Measurements from ENCODE around the gene BAD. TPM values are rescaled to one million over a fixed set of nuclear protein-coding genes. Genes with fewer than 3 reads are reported as not detected.

BAD gene
- polyA plus RNA-seq, 1 donor, result 37.9 TPM

DNA sequence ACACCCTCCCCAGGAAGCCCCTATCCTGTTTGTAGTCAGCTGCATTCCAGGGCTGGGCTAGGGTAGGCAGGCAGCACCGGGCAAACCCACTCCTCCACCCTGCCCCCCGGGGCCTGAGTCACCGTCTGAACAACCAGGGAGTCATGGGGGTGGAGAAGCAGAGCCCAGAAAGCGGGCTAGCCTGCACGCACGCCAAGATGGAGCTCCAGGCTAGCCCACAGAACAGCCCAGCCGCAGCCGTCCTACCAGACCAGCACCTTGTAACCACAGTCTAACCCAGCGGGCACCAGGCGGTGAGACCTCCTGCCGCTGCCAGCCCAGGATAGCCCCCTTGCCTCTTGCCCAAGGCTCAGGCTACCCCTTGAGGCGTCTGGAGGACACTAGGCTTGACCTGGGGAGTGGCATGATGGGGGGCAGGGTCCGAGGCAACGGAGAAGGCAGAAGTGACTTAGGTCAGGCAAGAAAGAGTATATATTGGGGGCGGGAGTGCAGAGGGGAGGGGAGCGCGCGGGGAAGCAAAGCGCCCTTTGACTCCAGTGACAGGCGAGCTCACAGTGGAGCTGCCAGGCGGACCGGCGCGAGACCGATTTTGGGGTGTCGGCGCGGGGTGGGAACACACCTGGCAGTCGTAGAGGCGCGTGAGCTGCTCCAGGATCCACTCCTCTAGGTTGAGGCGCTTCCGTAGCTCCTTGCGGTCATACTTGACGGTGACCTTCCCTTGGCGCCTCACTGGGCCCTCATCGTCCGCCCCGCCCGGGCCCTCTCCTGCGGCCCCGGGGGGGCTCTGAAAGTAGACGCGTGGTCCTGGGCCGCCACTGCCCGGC is 38.5 kb downstream of the BAD start:
- no peak for DNase-seq

DNA sequence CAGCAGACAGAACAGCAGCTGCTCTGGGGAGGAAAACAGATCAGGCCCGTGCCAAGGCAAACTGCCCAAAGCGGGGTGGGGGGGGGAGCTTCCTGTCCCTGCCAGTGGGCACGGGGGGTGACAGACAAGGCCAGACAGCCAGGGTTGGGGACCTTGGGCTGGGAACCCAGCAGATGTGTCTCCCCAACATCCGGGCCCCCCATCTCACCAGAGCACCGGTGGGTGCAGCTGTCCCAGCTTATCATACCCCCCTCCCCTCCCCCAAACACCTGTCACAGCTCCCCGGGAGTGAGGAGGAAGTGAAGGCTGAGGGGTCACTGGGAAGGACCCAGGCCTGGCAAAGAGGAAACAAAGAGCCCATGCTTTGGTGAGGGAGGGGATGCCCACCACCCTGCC is 39.1 kb downstream of the BAD start:
- no peak for DNase-seq

DNA sequence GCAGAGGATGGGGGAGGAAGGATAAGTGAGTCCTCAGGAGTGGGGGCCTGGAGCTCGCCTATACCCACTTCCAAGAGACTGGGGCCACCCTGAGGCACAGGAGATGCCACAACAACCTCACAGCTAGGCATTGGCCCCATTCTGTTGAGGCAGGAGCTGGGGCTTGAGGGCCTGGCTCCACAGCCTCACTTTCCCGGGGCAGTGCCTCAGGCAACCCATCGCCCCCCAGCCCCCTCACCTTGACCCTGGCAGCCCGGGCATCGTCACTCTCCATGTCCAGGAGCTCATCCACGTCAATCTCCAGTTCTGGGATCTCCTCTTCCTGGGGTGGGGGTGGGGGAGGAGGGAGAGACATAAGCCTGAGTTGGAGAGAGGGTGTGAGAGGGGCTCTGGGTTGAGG is 39.5 kb downstream of the BAD start:
- no peak for DNase-seq

DNA sequence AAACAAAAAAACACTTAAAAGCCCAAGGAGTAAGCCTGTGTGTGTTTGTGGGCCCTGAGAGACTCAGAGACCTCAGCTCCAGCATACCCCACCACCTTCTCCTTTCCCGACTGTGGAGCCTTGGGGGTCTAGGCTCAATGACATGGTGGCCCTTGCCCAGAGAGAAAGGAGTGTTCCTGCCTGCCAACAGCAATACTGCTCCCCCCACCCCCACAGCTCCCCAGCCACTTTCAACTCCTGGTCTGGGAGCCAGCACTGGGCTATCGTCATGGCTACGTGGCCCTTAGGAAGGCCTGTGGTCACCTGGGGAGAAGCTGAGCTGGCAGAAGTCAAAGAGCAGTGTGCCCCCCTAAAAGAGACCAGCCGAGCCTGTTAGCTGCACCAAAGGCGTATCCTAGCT is 40.4 kb downstream of the BAD start:
- no peak for DNase-seq

DNA sequence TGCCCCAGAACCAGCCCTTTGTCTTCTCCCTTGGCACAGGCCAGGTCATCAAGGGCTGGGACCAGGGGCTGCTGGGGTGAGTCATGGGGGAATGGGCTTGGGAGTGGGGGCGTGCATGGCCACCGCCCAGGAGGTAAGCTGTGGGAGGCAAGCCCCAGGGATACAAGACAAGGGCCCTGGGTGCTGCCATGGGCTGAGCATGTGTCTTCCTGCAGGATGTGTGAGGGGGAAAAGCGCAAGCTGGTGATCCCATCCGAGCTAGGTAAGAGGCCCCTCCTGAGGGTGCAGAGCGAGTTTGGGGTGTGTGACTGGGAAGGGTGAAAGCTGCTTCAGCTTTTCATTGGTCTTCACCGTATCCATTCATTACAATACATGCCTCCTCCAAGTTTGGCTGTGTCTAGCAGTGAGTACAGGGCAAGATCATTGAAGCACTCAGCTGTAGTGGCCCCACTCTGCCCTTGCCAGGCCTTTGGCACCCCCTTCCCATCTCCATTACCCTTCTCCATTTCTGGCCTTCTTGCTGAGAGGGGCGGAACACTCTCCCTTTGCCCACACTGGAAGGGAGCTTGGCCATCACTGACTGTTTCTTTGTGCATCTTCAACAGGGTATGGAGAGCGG is 41.1 kb downstream of the BAD start:
- DNase-seq, result no peak

DNA sequence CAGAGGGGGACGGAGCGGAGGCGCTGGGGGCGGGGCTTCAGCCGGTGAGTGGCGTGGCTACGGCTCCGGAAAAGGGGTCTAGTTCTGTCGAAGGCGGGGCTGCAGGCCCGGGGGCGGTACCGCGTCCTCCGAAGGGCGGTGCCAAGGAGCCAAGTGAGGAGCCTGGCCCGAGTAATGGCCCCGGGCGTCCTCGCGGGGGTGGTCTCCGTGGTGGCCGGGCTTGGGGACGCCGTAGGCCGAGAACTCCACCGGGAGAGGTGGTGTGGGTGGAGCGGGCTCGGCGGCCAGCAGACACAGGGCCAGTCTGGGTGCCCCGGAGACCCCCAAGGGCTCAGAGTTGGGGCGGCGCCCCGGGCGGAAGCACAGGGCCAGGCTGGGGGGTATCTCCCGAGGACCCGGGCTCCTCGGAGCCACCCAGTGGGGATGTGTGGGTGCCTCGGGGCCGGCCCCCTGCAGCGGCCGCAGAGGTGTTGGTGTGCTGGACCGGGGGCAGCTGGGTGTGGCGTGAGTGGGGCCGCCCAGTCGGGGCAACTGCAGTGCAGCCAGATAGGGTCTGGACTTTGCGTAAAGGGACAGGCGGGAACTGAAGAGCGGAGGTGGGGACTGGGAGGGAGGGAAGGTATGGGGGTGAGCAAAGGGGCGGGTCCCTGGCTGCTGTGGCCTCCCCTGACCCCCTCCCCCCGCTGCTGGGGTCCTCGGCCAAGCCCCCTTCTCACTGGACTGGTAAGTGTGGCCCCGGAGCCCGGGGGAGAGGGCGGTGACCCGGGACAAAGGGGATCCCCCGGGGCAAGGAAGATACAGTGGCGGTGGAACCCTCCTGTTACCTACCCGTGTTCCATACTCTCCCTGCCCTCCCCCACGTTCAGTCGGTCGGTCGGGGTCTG is 42.7 kb downstream of the BAD start:
- no peak for DNase-seq

DNA sequence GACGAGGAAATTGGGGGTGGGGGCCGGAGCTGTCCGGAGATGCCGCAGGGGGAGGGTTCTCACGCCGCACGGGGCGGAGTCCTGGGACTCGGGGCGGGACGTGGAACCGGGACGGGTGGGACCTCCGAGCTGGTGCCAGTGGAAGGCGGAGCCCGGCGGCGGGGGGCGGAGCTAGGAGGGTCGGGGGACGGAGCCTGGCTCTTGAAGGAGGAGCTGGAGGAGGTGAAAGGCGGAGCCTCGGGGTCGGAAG is 43.3 kb downstream of the BAD start:
- DNase-seq, result peak; percentile 99

DNA sequence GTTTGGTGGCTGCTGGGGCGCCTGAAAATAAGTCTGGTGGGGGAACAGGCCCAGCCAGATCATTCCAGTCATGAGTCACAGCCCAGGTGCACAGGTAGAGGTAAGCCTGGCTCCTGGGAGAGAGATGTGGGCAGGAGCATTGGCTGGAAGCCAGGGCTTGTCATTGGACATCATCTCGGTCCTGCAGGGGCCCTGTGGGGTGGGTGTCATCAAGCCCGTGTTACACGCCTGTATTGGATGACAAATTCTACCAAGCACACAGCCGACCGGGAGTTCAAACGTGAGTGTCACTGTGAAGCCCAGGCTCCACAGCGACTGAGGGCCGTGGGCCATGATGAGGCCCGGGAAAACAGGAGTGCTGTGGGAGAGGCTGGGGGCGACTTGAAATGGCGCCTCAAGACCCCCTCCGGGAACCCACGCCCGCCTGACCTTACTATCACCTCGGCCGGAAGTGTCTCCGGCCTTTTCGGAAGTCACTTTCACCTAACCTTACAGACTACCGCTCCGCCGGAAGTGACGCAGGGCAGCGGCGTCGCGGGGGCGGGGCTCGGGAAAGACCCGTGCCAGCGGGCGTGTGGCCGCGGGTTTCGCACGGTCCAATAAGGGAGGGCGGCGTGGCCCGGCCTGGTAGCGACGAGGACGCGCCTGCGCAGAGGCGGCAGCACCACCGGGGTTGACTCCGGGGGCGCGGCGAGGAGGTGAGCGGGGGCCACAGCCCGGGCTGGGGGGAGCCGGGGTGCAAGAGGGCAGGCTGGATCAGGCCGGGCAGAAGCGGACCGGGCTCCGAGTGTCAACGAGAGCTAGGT is 43.8 kb downstream of the BAD start, which contains the start of gene FKBP2:
FKBP2 (plus strand) TSS at position 661 of the 806 bp plus-strand sequence. CDS start 1,293 bp downstream, outside the sequence.
- DNase-seq, result peak; percentile 96

DNA sequence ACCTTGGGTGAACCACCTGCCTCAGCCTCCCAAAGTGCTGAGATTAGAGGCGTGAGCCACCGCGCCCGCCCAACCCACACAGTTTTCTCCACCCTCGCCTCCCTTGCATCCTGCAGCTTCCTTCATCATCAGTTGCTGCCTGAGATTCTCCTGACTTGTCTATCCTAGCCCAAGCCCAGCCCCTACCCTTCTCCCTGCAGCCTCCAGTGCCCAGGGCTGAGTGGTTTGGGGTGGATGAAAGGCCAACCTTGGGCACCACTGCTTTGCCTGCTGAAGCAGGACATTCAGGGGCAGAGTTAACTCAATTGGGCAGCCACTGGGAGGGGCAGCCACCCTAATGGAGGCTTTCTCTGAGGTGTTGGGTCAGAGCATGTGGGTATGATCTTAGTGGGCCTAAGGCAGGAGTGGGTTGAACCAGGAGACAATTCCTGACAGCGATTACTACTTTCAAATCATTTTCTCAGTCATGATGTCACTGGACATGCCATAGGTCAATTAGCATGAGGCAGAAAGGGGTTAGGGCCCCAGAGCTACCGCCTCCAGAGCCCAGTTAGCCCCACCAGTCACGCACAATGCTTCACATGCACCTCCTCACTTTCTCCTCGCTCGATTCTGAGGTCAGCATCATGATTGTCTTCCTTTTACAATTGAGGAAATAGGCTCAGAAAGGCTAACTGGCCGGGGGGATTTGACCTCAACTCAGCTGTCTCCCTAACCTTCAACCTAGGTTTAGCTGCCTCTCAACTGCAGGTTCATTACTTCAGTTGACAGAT is 44.6 kb downstream of the BAD start:
- DNase-seq, result no peak

DNA sequence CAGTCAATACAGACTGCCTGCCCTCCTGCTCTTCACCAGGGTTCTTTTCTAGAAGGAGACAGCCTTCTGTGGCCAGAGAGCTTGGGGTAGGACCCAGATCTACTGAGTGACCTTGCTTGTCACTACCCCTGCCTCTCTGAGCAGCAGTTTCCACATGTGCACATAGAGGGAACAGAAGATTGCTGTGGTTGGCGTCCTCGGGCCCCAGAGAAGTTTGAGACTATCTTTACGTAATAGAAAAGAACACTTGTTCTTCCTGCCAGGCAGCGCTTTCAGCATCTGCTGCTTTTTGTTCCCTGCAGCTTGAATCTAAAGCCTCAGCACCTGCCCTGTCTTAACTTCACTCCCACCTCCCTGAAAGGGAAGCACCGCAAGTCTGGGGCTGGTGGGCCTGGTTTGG is 45.5 kb downstream of the BAD start:
- no peak for DNase-seq

DNA sequence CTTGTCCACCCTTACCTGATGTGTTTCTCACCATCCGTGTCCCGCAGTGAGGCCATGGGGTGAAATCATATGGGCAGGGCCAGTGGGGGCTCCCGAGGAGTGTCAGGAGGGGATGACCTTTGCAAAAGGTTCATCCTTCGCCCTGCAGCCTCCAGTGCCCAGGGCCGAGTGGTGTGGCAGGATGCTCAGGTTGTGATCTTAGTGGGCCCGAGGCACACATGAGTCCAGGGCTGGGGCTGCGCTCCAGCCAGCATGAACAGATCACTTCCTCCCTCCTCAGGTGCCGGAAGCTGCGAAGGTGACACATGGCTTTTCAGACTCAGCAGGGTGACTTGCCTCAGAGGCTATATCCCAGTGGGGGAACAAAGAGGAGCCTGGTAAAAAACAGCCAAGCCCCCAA is 46.4 kb downstream of the BAD start:
- no peak for DNase-seq

DNA sequence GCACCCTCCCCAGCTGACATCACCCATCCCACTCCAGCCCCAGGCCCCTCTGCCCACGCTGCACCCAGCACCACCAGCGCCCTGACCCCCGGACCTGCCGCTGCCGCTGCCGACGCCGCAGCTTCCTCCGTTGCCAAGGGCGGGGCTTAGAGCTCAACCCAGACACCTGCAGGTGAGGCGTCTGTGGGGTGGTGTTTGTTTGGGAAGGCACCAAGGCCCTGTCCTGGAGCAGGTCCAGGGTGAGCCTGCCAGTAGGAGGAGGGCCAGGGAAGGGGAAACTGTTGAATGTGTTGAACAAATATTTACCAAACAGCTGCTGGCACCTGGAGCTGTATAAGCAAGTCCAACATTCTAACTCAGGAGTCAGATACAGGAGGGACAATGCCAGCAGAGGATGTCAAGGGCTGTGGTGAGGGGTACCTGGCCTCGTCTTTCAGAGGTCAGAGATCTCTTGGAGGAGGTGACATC is 46.9 kb downstream of the BAD start:
- no peak for DNase-seq

DNA sequence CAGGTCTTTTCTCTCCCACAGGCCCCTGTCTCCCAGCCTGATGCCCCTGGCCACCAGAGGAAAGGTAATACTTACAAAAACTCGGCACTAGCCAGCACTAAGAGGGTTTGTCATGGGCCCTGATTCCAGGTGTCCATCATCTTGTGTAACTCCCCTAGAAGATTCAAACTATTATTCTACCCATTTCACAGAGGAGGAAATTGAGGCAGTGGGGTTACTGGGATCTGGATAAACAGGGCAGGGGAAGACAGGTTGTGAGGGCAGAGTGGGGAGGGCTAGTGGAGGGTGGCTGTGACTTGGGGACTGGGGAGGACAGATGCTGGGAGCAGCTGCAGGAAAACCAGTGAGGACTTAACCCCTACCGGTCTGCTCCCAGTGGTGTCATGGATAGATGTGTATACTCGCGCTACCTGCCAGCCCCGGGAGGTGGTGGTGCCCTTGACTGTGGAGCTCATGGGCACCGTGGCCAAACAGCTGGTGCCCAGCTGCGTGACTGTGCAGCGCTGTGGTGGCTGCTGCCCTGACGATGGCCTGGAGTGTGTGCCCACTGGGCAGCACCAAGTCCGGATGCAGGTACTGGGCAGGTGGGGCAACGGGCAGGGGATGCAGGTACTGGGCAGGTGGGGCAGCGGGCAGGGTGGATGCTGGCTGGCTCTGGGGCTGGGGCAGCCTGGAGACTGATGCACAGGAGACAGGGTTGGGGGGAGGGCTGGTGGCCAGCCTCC is 48.9 kb downstream of the BAD start:
- no peak for DNase-seq

DNA sequence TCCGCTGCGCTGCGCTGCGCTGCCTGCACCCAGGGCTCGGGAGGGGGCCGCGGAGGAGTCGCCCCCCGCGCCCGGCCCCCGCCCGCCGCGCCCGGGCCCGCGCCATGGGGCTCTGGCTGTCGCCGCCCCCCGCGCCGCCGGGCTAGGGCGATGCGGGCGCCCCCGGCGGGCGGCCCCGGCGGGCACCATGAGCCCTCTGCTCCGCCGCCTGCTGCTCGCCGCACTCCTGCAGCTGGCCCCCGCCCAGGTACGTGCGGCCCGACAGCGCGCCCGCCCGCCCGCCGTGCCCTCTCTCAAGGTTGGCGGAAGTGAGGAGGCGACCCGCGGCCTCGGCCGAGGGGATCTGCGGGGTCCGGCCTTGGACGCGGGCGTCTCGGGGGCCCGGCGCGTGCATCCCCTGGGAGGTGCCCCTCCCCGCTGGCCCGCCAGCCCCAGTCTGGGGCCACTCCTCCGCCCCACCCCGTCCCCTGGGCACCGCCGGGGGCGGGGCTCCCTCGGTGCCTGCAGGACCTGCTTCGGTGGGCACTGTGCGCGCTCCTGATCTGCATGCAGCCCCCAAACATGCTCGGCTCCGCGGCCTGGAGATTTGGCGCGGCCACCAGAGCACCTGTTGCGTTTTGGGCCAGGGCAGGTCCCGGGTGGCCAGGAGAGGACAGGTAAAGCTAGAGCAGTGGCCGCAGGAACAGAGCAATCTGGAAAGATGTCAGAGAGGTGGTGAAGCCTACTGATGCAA is 49.7 kb downstream of the BAD start:
- DNase-seq, result no peak

DNA sequence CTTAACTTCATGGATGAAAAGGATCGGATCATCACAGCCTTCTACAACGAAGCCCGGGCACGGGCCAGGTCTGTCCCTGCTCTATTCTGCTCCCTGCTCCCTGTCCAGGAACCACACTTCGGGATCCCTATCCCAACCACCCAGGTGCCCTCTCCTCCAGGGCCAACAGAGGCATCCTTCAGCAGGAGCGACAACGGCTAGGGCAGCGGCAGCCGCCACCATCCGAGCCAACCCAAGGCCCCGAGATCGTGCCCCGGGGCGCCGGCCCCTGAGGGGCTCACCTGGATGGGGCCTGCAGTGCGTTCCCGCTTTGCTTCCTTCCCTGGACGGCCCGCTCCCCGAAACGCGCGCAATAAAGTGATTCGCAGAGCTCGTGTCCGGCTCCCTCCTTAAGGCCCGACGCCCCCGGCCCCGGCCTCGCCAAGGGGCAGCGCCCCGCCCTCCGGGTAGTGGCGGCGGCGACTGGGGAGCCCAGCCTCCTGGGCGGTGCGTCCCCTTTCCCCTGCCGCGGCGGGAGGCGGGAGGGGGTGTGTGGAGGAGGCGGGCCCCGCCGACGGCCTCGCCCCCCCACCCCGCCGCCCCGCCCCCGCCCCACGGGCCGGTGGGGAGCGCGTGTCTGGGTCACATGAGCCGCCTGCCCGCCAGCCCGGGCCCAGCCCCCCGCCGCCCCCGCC is 50.4 kb downstream of the BAD start, which contains the start of gene VEGFB:
VEGFB (plus strand) TSS at position 672 of the 674 bp plus-strand sequence. CDS start 250 bp downstream, outside the sequence.
- no peak for DNase-seq

DNA sequence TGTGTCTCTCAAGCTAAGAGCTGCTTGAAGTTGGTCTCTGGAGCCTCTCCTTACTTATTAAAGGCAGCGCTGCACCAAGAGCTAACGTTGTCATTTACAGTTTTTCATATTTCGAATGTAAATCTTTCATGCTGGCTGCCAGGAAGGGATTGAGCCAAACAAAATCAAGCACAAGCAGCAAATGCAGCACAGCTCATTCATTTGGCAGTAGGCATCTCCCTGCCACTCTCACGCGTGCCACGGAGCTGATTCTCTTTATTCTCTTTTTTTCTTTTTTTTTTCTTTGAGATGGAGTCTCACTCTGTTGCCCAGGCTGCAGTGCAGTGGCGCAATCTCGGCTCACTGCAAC is 51.5 kb downstream of the BAD start:
- no peak for DNase-seq

DNA sequence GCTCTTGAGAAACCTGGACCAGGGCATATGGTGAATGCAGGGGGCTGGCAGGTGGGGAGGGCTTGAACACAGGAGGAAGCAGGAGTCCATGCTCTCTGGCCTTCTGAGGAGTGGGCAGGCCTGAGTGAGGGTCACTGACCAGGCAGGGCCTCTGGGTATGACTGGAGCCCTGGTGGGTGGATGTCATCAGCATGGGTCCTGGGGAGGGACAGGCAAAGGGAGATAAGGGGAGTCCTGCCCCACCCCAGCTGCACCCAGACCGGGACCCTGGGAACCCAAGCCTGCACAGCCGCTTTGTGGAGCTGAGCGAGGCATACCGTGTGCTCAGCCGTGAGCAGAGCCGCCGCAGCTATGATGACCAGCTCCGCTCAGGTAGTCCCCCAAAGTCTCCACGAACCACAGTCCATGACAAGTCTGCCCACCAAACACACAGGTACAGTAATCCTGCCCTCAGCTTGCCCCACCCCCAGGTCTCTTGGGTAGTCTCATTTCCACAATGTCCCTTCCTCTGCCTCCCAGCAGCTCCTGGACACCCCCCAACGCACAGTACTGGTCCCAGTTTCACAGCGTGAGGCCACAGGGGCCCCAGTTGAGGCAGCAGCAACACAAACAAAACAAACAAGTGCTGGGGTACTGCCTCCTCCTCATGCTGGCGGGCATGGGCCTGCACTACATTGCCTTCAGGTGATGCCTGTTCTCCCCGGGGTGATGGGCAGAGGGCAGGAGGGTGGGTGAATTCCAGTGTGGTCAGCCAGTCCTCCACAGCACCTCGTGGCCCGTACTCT is 52.1 kb downstream of the BAD start:
- DNase-seq, result no peak

DNA sequence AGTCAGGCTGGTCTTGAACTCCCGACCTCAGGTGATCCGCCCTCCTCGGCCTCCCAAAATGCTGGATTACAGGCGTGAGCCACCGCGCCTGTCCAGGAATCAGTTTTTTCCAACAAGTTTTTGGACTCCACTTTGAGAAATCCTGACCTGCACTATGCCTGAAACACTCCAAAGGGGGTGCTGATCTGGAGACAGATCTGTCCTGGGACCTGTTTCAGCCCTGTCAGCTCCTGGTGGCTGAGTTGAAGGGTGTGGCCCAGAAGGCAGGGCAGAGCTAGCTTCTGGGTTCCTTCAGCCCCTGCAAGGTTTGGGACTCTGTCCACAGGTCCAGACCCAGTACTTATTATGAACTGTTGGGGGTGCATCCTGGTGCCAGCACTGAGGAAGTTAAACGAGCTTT is 52.9 kb downstream of the BAD start:
- no peak for DNase-seq
